ENCODE data around the gene TRPM3. TPM values are rescaled to one million over a fixed set of nuclear protein-coding genes. Genes with fewer than 3 reads are reported as not detected.

TRPM3 gene
- total and polyA plus RNA-seq, 2 of the 8 experiments (the other 6 are each of a cell fraction or from before 2014, with no cell fraction given) = 2.4 to 10.9 TPM

- H3K4ac ChIP-seq (replicated peaks; ENCODE audit: insufficient read length, low read depth, low read length) = no peak overlapping the region
- CTCF ChIA-PET (ENCODE audit: partially characterized antibody) = no interaction called here
Measured at GRCh38 chr9:70688704-70689103, 432.7 kb downstream of the TRPM3 start.

More at GRCh38 chr9:70688704-70689103, 432.7 kb downstream of the TRPM3 start:
- Histone ChIP-seq H3K9me3 (ENCODE audit: insufficient read depth in 2 of 2, low read depth in 1 of 2, low read length in 1 of 2) (no peaks in the 10 kb centered on the region), H4K5ac (ENCODE audit: insufficient read length, low read depth, low read length) (no peak overlapping the region), H3K4me1 (replicated peaks in 1 of 4; ENCODE audit: control insufficient read depth in 3 of 4, insufficient read depth in 4 of 4, low read length in 3 of 4) (no peaks in the 10 kb centered on the region), H3K79me1 (ENCODE audit: low read depth, low read length) (no peaks in the 10 kb centered on the region), H2BK5ac (ENCODE audit: low read depth, low read length) (no peak overlapping the region), H2AK5ac (ENCODE audit: low read depth, low read length) (no peak overlapping the region), H2BK20ac (ENCODE audit: low read length) (no peak overlapping the region), H3K23me2 (ENCODE audit: low read depth, low read length) (no peaks in the 10 kb centered on the region), H3K27me3 (replicated peaks in 1 of 4; ENCODE audit: control insufficient read depth in 3 of 4, extremely low read depth in 1 of 4, insufficient read depth in 3 of 4, low read length in 3 of 4) (no peaks in the 10 kb centered on the region), H2BK15ac (ENCODE audit: low read length) (no peak overlapping the region), H4K91ac (replicated peaks; ENCODE audit: insufficient read length, low read length) (no peak overlapping the region), H3K9ac (replicated peaks in 1 of 4; ENCODE audit: extremely low read depth in 1 of 4, low read depth in 3 of 4, low read length in 3 of 4) (no peak overlapping the region), H3K4me3 (ENCODE audit: extremely low read depth in 1 of 4, insufficient read depth in 2 of 4, low read depth in 3 of 4, low read length in 4 of 4) (no peak overlapping the region), H3K18ac (ENCODE audit: extremely low read depth, low read length) (no peak overlapping the region), H3K79me2 (ENCODE audit: control insufficient read depth in 1 of 2, insufficient read depth in 2 of 2, low read length in 2 of 2) (no peaks in the 10 kb centered on the region), H3K56ac (replicated peaks; ENCODE audit: insufficient read length, low read depth, low read length) (no peak overlapping the region), H2BK12ac (ENCODE audit: low read depth, low read length) (no peak overlapping the region), H3K14ac (ENCODE audit: insufficient read length) (no peak overlapping the region), H3K36me3 (ENCODE audit: control insufficient read depth in 2 of 4, insufficient read depth in 4 of 4, low read length in 3 of 4) (no peaks in the 10 kb centered on the region), H2AFZ (ENCODE audit: low read length) (no peak overlapping the region), H3K23ac (ENCODE audit: insufficient read length) (no peak overlapping the region), H3K4me2 (ENCODE audit: insufficient read depth in 1 of 2, low read depth in 2 of 2, low read length in 2 of 2) (no peak overlapping the region), H4K8ac (ENCODE audit: extremely low read depth, insufficient read depth, low read length) (no peak overlapping the region), H3K27ac (ENCODE audit: low read depth, low read length) (no peak overlapping the region), H2BK120ac (replicated peaks; ENCODE audit: low read depth, low read length) (no peak overlapping the region), H4K20me1 (replicated peaks in 1 of 2; ENCODE audit: control insufficient read depth in 1 of 2, insufficient read depth in 2 of 2, low read length in 2 of 2) (no peaks in the 10 kb centered on the region)
- no peak for FAIRE-seq
- TF ChIP-seq ATF2 (IDR thresholded peaks at IDR 0.05; ENCODE audit: low read length) (no peak), SP2 (IDR thresholded peaks at IDR 0.05; ENCODE audit: low read length) (no peak), SIN3A (conservative IDR thresholded peaks at IDR 0.05 in 1 of 2, IDR thresholded peaks at IDR 0.05 in 1 of 2; ENCODE audit: low read depth in 1 of 2, low read length in 2 of 2) (no peak)
- no peak for DNase-seq (ENCODE audit: low read depth in 1 of 2, low spot score in 2 of 2)
- POLR2A ChIA-PET (ENCODE audit: partially characterized antibody) = no interaction called here

All from H1 (cell line).